Neuron (in vitro differentiated cells): ENCODE data around the gene TBC1D7.

Experiments
- H2AFZ ChIP-seq: one replicate; pipeline ENCODE4 v1.6.1; 2013; ENCODE audit warnings: low read depth, mild to moderate bottlenecking, inconsistent platforms, low read length, moderate library complexity
- H3K27me3 ChIP-seq: one replicate; pipeline ENCODE4 v1.6.1; 2013; ENCODE audit warnings: low read length; ENCODE audit not compliant: insufficient read depth
- H3K36me3 ChIP-seq: one replicate; pipeline ENCODE4 v1.6.1; 2013; ENCODE audit warnings: low read length; ENCODE audit not compliant: insufficient read depth
- H3K4me1 ChIP-seq: one replicate; pipeline ENCODE4 v1.6.1; 2013; ENCODE audit warnings: low read length; ENCODE audit not compliant: insufficient read depth
- H3K4me3 ChIP-seq: 2 replicates; pipeline ENCODE4 v1.5.1; 2013; ENCODE audit warnings: mild to moderate bottlenecking, low read length, moderate library complexity
- H3K9me3 ChIP-seq: one replicate; pipeline ENCODE4 v1.6.1; 2013; ENCODE audit warnings: low read length

TBC1D7 gene

DNA sequence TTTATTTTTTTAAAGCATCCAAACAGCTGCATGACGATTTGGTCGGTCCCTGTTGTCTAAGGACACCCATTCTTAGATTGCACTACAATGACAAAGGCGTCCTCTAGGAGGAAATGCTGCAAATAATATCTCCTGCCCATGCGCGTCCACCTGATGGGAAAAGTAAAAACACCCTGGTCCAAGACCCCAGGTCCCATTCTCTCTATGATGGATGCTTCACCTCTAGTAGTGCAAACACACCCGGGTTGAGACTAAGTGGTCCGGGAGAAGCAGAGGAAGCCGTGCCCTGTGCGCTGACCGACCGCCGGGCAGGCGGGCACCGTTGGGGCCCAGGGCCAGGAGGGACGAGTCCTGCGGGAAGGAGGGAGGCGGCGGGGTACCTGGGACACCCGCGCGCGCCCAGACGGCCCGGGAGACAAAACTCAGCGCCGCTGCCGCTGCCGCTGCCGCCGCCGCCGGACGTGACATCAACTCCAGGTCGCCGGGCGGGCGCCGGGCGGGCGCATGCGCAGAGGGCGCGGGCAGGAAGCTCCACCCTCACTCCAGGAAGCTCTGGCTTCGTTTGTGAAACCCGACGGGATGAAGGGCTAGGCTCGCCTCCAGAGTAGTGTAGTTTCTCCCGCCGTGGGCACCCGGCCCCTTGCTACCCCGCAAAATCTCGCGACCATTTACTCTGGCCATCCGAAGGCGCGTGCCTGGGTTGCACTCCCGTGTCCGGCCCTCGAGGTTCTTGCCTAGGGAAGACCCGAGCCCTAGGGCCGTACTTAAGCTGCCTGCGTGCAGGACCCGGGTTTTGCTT is at the start of gene TBC1D7:
Gene TBC1D7 (minus strand): TSS at position 462 of the 799 bp plus-strand sequence. CDS start 1,639 bp downstream, outside the sequence.
- Histone ChIP-seq H2AFZ (peak within 1 kb of the TSS; percentile 63), H3K36me3 (peaks cover 21% of the 10 kb centered on the region), H3K27me3 (peaks cover 5% of the 10 kb centered on the region), H3K4me1 (peaks cover 14% of the 10 kb centered on the region), H3K9me3 (no peaks in the 10 kb centered on the region), H3K4me3 (peak within 1 kb of the TSS; percentile 71)

- Histone ChIP-seq H3K9me3 (no peaks in the 10 kb centered on the region), H3K27me3 (no peaks in the 10 kb centered on the region), H3K4me3 (no peak overlapping the region), H3K4me1 (no peaks in the 10 kb centered on the region), H2AFZ (no peak overlapping the region), H3K36me3 (no peaks in the 10 kb centered on the region)
Measured at GRCh38 chr6:13377054-13377758, 48.9 kb upstream of the TBC1D7 start.

- Histone ChIP-seq H2AFZ (no peak overlapping the region), H3K36me3 (no peaks in the 10 kb centered on the region)
Measured at GRCh38 chr6:13375360-13375878, 47.1 kb upstream of the TBC1D7 start.

DNA sequence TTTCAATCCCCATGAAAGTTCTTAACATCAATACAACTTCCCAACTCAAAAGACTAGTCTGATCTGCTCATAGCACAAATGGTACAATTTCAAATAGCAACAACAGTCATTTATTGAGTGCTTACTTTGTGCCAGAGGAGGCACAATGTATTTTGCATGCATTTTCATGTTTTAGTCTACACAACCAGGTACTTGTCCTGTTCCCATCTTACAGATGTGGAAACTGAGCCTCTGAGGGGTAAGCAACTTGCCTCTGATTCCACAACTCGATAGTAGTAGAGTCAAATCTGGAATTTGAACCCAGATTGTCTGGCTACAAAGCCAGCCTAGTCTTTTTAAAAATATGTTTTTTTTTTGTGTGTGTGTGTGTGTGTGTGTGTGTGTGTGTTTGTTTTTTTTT is 45.6 kb upstream of the TBC1D7 start:
- no peaks in the 10 kb centered on the region for H3K36me3 ChIP-seq
- no peaks in the 10 kb centered on the region for H3K27me3 ChIP-seq
- H3K4me3 ChIP-seq, result no peak overlapping the region
- no peaks in the 10 kb centered on the region for H3K9me3 ChIP-seq
- peaks cover 7% of the 10 kb centered on the region for H3K4me1 ChIP-seq
- H2AFZ ChIP-seq, result no peak overlapping the region

More at GRCh38 chr6:13375360-13375878, 47.1 kb upstream of the TBC1D7 start:
- no peaks in the 10 kb centered on the region for H3K9me3 ChIP-seq
- no peaks in the 10 kb centered on the region for H3K27me3 ChIP-seq
- peaks cover 7% of the 10 kb centered on the region for H3K4me1 ChIP-seq
- no peak overlapping the region for H3K4me3 ChIP-seq

- H2AFZ ChIP-seq, result no peak overlapping the region
- no peaks in the 10 kb centered on the region for H3K27me3 ChIP-seq
- H3K4me1 ChIP-seq, result peaks cover 7% of the 10 kb centered on the region
- no peak overlapping the region for H3K4me3 ChIP-seq
- H3K36me3 ChIP-seq, result no peaks in the 10 kb centered on the region
- no peaks in the 10 kb centered on the region for H3K9me3 ChIP-seq
Measured at GRCh38 chr6:13373488-13373886, 45.1 kb upstream of the TBC1D7 start.

DNA sequence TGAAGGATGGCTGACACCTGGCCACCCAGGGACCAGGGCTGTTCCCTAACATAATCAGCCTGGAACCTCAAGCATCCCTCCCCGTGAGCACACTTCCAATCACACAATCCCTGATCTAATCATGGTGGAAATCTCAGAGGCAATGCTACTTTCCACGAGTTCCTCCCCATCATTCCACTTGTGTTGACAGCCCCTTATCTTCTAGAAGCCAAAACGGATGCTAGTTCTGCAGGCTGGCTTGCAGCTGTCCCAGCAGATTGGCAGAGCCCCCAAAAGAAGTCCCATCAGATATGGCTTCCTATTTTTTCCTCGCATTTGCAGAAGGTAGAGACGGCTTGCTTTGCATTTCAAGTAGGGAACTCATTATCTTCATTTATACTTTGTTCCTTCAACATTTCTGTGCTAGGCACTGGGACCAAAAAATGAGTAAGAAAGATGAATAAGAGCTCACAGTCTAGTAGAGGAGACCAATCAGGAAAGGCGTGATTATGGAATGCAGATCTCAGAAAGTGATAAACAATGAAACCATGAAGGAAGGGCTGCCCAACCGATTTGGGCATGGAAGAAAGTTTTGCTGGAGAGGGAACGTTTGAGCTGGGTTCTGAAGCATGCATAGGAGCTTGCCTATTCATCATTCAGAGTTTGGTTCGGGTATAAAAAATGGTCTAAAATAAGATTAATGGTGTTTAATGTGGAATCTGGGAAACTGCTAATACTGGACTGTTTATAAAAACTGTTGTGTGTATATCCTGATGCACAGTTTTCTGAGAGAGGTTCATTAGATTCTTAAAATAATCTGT is 44.6 kb upstream of the TBC1D7 start:
- no peaks in the 10 kb centered on the region for H3K9me3 ChIP-seq
- peaks cover 12% of the 10 kb centered on the region for H3K4me1 ChIP-seq
- no peak overlapping the region for H3K4me3 ChIP-seq
- H2AFZ ChIP-seq, result no peak overlapping the region
- no peaks in the 10 kb centered on the region for H3K27me3 ChIP-seq
- no peaks in the 10 kb centered on the region for H3K36me3 ChIP-seq

GRCh38 chr6:13372076-13372475 is 43.7 kb upstream of the TBC1D7 start:
- Histone ChIP-seq H3K27me3 (no peaks in the 10 kb centered on the region), H2AFZ (no peak overlapping the region), H3K4me3 (no peak overlapping the region), H3K4me1 (peaks cover 20% of the 10 kb centered on the region), H3K9me3 (no peaks in the 10 kb centered on the region), H3K36me3 (no peaks in the 10 kb centered on the region)

DNA sequence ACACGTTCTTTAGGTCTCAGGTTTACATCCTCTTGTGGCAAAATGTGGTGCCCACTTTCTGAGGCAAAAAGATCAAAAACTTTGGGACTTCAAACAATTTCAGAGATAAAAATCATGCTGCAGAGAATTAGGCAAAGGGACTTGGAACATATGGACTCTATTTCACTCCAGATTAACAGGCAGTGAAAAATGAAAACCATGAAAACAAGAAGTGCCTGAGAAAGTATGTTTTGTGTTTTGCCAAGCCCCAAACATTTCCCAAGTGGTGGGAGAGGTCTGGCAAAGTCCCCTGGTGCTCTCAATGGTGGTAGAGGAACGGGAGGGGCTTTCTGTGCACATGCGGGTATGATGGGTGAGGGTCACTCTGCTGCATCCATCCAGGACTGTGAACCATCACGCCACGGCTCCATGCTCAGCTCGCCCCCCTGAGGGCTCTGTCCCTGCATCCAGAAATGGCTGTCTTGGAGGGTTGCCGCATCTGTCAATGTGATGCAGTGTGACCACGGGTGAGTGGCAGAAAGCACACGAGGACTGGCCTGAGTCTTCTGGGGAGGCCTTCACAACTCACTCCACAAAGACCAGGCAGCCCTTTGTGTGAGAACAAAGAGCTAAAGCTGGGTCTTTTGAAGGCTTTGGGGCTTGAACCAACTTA is 43.2 kb upstream of the TBC1D7 start:
- Histone ChIP-seq H3K4me1 (peaks cover 20% of the 10 kb centered on the region), H3K27me3 (no peaks in the 10 kb centered on the region), H3K4me3 (no peak overlapping the region), H2AFZ (no peak overlapping the region), H3K36me3 (no peaks in the 10 kb centered on the region), H3K9me3 (no peaks in the 10 kb centered on the region)

- Histone ChIP-seq H3K27me3 (no peaks in the 10 kb centered on the region), H3K9me3 (no peaks in the 10 kb centered on the region), H2AFZ (no peak overlapping the region), H3K4me3 (no peak overlapping the region), H3K36me3 (no peaks in the 10 kb centered on the region), H3K4me1 (peaks cover 20% of the 10 kb centered on the region)
Measured at GRCh38 chr6:13370623-13371022, 42.3 kb upstream of the TBC1D7 start.

DNA sequence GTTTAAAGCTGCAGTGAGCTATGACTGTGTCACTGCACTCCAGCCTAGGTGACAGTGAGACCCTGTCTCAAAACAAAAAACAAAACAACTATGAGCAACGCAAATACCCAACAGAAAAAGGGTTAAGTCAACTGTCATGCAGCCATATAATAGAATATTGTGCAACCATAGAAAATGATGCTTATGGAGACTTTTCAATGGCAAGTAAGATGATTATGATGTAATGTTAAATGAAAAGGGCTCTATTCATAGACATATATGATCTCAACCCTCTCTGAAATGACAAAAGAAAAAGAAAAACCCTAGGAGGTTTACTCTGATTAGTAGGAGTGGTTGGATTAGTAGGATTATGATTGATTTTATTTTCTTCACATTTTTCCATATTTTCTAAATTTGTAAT is 41.3 kb upstream of the TBC1D7 start:
- Histone ChIP-seq H3K4me1 (peaks cover 20% of the 10 kb centered on the region), H3K36me3 (no peaks in the 10 kb centered on the region), H3K27me3 (no peaks in the 10 kb centered on the region), H3K4me3 (no peak overlapping the region), H3K9me3 (no peaks in the 10 kb centered on the region), H2AFZ (no peak overlapping the region)

GRCh38 chr6:13368731-13369115 is 40.4 kb upstream of the TBC1D7 start:
- Histone ChIP-seq H3K36me3 (no peaks in the 10 kb centered on the region), H3K4me1 (peaks cover 20% of the 10 kb centered on the region), H3K9me3 (no peaks in the 10 kb centered on the region), H3K4me3 (no peak overlapping the region), H2AFZ (no peak overlapping the region), H3K27me3 (no peaks in the 10 kb centered on the region)

- no peaks in the 10 kb centered on the region for H3K36me3 ChIP-seq
- no peak overlapping the region for H3K4me3 ChIP-seq
- no peak overlapping the region for H2AFZ ChIP-seq
- H3K4me1 ChIP-seq, result peaks cover 20% of the 10 kb centered on the region
- H3K9me3 ChIP-seq, result no peaks in the 10 kb centered on the region
- H3K27me3 ChIP-seq, result no peaks in the 10 kb centered on the region
Measured at GRCh38 chr6:13368079-13368730, 39.9 kb upstream of the TBC1D7 start.
